ENCODE measurements around the gene SCN10A.

SCN10A gene

GRCh38 chr3:38720465-38720864, 95.6 kb downstream of the SCN10A start:
- DNase-seq (ENCODE audit: low read depth): no peak

GRCh38 chr3:38717355-38718240, 98.4 kb downstream of the SCN10A start:
- no peak for DNase-seq (ENCODE audit: low read depth)

- DNase-seq (ENCODE audit: low read depth): no peak
Measured at GRCh38 chr3:38713121-38713520, 102.9 kb downstream of the SCN10A start.

- DNase-seq (ENCODE audit: low read depth): no peak
Measured at GRCh38 chr3:38711321-38711720, 104.7 kb downstream of the SCN10A start.

GRCh38 chr3:38707730-38708129, 108.3 kb downstream of the SCN10A start:
- DNase-seq (ENCODE audit: low read depth): no peak

GRCh38 chr3:38706961-38707360, 109.1 kb downstream of the SCN10A start:
- DNase-seq (ENCODE audit: low read depth): no peak

GRCh38 chr3:38702231-38702630, 113.8 kb downstream of the SCN10A start:
- DNase-seq (ENCODE audit: low read depth): no peak

- DNase-seq (ENCODE audit: low read depth): no peak
Measured at GRCh38 chr3:38698760-38699159, 117.3 kb downstream of the SCN10A start.

GRCh38 chr3:38698061-38698460, 118.0 kb downstream of the SCN10A start:
- DNase-seq (ENCODE audit: low read depth): no peak

- DNase-seq (ENCODE audit: low read depth): no peak
Measured at GRCh38 chr3:38696034-38696433, 120.0 kb downstream of the SCN10A start.

GRCh38 chr3:38690185-38690584, 125.8 kb downstream of the SCN10A start:
- no peak for DNase-seq (ENCODE audit: low read depth)

- no peak for DNase-seq (ENCODE audit: low read depth)
Measured at GRCh38 chr3:38689774-38690173, 126.2 kb downstream of the SCN10A start.

GRCh38 chr3:38689346-38689745, 126.7 kb downstream of the SCN10A start:
- no peak for DNase-seq (ENCODE audit: low read depth)

- no peak for DNase-seq (ENCODE audit: low read depth)
Measured at GRCh38 chr3:38687321-38687720, 128.7 kb downstream of the SCN10A start.

GRCh38 chr3:38684546-38684945, 131.5 kb downstream of the SCN10A start:
- DNase-seq (ENCODE audit: low read depth): no peak

- DNase-seq (ENCODE audit: low read depth): no peak
Measured at GRCh38 chr3:38669668-38670067, 146.3 kb downstream of the SCN10A start.

- DNase-seq (ENCODE audit: low read depth): no peak
Measured at GRCh38 chr3:38662544-38662943, 153.5 kb downstream of the SCN10A start.

GRCh38 chr3:38658841-38659240, 157.2 kb downstream of the SCN10A start:
- no peak for DNase-seq (ENCODE audit: low read depth)

- no peak for DNase-seq (ENCODE audit: low read depth)
Measured at GRCh38 chr3:38657369-38657768, 158.6 kb downstream of the SCN10A start.

GRCh38 chr3:38655708-38656300, 160.2 kb downstream of the SCN10A start:
- DNase-seq (ENCODE audit: low read depth): no peak

- no peak for DNase-seq (ENCODE audit: low read depth)
Measured at GRCh38 chr3:38653685-38654537, 162.1 kb downstream of the SCN10A start.

GRCh38 chr3:38652934-38653333, 163.1 kb downstream of the SCN10A start:
- DNase-seq (ENCODE audit: low read depth): no peak
